NCI-H526 treated with DMSO at 0.1 percent for 48 hours (cell line): ENCODE measurements around the gene IGHMBP2.

Experiments used
- DNase-seq: peaks from one replicate; lab custom pipeline; 2025; lab: John Stamatoyannopoulos, UW

The IGHMBP2 gene

GRCh38 chr11:68939583-68940555 is 36.2 kb downstream of the IGHMBP2 start:
- no peak for DNase-seq

GRCh38 chr11:68940651-68941323 is 37.1 kb downstream of the IGHMBP2 start:
- no peak for DNase-seq

DNA sequence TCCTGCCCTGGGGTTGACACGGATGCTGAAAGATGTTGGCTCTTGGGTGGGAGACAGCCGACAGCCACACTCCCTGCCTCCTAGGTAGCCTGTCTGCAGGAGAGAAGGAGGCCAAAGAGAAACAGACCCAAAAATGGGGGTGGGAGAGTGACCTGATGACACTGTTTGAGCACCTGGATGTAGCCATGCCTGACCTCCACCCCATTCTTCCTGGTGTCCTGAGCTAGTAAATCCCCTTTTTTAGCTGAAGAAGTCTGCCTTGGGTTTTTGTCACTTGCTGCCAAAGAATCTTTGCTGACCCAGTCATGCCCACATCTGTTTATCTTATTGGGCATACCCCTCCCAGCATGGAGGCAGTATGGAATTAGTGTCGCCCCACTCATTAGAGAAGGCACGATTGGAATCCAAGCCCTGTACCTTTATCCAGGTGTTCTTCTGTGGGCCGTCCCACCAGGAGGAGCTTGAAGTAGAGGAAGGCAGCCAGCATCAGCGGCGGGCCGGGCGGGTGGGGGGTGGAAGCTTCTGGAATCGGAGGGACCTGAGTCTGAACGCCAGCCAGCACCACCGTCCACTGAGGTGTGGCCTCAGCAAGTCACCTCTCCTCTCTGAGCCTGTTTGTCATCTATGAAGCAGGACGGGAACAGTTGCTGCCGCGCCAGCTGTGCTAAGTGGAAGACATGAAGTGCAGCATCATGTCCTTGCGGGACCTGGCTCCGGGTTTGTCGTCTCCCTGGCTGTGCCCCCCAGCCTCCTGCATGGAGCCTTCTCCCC is 37.8 kb downstream of the IGHMBP2 start:
- no peak for DNase-seq

DNA sequence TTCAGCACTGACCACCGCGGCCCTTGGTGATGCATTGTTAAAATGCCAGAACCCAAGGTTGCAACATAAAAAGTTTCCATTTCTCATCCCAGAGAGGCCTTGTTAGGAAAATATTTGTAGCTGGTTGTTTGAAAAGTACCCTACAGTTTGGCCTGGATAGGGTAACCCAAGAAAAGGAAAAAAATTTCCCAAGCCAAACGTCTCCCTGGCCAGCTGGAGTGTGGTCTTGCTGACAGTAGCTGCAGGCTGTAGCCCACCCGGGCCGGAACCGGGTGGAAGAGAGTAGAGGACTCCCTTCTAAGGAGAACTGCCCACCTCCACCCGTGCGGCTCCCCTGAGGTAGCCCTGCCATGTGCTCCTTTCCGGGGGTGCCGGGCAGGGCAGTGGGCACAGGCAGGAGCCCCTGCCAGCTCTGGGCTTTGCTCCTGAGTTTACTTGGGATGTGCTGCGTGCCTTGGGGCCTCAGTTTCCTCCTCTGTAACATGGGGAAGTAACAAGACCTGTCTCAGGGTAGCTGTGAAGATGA is 38.5 kb downstream of the IGHMBP2 start:
- DNase-seq: no peak

GRCh38 chr11:68942751-68943271 is 39.1 kb downstream of the IGHMBP2 start:
- DNase-seq: no peak

DNA sequence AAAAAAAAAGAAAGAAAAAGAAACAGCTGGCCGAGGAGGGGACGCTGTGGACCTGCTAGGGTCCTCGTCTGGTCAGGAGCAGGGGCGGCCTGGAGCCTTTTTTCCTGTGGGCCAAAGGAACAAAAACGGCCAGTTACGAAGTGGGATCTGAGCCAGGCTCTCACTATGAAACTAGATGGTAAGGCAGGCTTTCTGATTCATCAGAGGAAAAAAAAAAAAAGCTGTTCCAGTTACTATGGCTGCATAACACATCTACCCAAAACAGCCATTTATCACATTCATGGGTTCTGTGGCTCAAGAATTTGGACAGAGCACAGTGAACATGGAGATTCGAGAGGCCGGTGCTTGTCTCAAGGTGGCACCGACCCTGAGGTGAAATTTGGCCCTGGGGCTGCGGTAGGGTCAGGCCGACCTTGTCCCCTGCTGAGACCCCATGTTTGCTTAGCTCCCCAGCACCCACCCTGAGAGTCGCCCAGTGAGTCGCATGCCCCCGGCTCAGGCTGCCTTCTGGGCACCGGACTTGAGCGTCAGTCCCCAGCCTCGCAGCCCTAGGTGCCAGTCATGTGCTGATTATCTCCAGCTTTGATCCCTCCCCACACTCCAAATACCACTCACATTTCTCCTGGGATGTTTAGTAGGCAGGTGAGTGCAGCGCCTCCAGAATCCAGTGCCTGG is 42.9 kb downstream of the IGHMBP2 start:
- DNase-seq: no peak

DNA sequence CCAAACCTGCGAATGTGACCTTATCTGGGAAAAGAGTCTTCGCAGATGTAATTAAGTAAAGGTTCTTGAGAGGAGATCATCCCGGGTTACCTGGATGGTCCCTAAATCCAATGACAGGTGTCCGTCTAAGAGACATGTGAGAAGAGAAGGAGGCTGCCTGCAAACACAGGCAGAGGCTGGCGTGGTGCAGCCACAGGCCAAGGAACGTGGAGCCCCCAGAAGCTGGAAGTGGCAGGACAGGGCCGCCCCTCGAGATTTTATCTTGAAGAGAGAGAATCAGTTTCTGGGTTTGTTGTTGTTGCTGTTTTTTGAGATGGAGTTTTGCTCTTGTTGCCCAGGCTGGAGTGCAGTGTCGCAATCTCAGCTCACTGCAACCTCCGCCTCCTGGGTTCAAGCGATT is 43.5 kb downstream of the IGHMBP2 start:
- DNase-seq: no peak

DNA sequence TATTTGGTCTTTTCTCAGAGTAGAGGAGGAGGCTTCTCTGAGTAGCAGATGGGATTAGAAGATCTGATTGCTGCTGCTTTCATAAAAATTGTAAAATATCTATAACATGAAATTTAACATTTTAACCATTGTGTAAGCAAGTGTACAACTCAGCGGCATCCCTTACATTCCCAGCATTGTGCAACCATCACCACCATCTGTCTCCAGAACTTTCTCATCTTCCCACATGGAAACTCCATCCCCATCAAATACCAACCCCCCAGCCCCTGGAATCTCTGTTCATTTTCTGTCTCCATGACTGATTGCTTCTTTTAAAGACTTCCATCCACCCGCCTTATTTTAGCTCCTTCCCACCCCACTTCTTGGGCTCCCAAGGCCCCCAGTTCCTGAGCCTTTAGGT is 44.8 kb downstream of the IGHMBP2 start:
- DNase-seq: no peak

GRCh38 chr11:68948935-68949334 is 45.2 kb downstream of the IGHMBP2 start:
- no peak for DNase-seq

DNA sequence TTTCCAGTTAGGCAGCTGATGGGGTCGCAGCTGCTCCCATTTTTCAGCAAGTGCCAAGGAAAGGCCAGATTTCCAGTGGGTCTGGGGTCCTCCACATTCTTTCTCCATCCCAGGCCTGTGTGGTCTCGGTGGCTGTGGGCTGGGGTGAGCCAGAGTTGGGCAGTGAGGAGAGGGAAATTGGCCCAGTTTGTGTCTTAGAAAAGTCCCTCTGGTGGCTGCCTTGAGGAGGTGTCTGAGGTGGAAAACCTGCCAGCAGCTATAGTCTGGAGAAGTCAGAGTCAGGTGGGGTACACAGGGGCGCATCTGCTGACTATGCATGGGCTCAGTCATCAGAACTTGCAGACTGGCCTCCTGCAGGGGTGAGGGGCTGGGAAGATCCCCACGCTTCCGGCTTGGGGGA is 46.6 kb downstream of the IGHMBP2 start:
- DNase-seq: no peak

GRCh38 chr11:68950762-68951161 is 47.1 kb downstream of the IGHMBP2 start:
- no peak for DNase-seq

DNA sequence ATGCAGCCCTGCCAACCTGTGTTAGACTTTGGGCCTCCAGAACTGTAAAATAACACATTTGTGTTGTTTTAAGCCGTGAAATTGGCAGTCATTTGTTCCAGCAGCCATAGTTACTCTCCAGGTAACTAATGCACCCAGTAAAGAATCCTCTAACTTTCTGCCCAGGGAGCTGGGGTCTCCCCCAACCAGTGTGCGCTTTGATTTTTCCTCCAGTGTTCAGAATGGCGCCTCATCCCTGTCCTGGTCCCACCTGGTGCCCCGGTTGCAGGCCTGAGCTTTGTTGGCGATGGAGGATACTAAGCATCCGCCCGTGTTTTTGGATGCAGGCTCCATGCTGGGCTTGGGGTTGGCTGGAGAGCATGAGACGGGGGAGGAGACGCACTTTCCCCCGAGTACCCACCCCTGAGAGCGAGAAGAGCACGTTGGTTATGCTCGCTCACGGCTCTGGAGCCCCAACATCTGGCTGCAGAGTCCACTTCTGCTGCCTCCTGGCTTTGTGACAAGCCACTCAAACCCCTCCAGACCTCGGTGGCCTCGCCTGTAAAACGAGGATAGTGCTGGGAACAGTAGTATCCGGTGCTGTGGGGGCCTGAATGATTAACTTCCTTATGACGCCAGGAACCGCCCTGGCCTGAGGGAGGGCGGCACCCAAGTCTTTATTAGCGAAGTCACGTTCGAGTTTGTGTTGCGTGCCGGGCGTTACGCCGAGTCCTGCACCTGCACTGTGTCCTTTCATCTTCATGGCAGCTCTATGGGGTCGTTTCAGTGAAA is 51.3 kb downstream of the IGHMBP2 start:
- no peak for DNase-seq

GRCh38 chr11:68955607-68955958 is 51.9 kb downstream of the IGHMBP2 start:
- DNase-seq: no peak

GRCh38 chr11:68956142-68956541 is 52.5 kb downstream of the IGHMBP2 start:
- DNase-seq: no peak

DNA sequence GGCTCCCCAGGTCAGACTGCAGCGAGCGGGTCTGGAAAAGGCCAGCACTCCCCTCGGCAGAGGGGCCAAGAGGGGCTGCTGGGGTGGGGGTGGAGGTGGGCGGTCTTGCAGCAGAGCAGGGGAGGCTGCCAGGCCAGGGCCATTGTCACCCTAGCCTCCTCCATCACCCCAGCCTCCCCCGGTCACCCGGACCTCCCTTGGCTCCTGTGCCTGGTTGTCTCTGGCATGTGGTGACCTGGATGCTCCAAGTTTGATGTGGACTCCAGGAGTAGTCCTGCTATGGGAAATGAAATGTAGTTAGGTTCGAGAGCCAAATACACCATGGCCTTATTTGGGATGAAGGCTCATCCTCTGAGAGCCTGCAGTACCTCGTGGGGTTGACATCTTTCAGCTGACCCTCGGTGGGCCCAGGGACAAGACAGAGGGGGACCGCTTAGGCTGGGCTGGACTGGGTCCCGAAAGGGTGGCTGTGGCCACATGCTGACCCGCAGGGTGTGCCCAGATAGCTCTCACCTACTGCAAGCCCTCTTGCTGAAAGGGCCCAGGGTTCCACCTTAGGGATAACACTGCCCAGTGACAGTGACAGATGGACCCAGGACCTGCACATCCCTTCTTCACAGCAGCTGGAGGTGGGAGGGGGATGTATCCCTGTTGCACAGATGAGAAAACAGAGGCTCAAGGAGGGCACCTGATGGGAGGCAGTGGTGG is 53.0 kb downstream of the IGHMBP2 start:
- no peak for DNase-seq

- no peak for DNase-seq
These were observed 54.5 kb downstream of the IGHMBP2 start for GRCh38 chr11:68958211-68958610.

- DNase-seq: no peak
These were observed 56.0 kb downstream of the IGHMBP2 start for GRCh38 chr11:68959465-68960293.

DNA sequence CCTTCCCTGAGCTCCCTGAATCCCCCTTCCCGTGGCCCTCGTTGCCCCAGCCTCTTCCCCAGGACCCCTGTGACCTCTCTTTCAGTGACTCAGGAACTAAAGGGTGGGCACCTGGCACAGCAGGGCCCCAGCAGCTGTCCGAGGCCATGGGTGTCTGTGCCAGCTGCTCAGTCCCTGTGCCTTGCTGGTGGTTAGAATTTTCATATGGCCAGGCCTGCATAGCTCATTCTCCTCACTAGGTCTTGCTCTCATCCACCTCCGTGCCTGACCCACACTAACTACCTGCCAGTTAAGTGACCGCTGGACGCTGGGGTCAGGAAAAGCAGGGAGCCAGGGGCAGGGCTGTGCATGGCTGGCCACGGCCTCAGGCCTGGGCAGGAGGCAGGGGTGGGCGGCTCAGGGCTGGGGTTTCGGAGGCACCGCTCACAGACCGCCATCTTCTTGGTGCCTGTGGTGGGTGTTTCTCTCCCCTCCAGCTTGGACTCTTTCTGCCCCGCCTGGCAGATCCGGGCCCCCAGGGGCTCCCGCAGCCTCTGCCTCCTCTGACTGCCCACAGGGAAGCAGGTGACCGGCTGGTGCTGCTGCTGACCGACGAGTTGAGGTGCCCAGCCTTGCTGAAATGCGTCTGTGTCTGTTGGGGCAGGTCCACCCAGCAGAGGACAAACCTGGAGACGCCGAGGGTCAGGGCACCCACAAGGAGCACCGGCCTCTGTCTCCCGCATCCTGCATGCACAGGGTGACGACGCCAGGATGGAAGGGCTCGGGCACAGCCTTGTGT is 56.8 kb downstream of the IGHMBP2 start:
- DNase-seq: no peak
